HG03139 (cell line): ENCODE data around the gene GDA.

Experiments used
- ATAC-seq: cut with Tn5 transposase; IDR thresholded peaks from one replicate; pipeline ENCODE4 v1.9.1; 2021; ENCODE audit not compliant: unreplicated experiment

GDA gene

GRCh38 chr9:72149231-72149975 is at the start of gene GDA:
GDA (plus strand) TSS chr9:72149440; CDS start chr9:72149560, 120 bp downstream.
- no peak for ATAC-seq

GRCh38 chr9:72102520-72102919 is 46.7 kb upstream of the GDA start:
- ATAC-seq, result no peak

GRCh38 chr9:72113056-72113455 is 36.2 kb upstream of the GDA start:
- ATAC-seq, result no peak

GRCh38 chr9:72119853-72120252 is 29.4 kb upstream of the GDA start:
- ATAC-seq, result peak; percentile 71

- no peak for ATAC-seq
These were observed 24.3 kb upstream of the GDA start for GRCh38 chr9:72124947-72125346.

- no peak for ATAC-seq
These were observed 21.5 kb upstream of the GDA start for GRCh38 chr9:72127753-72128152.

GRCh38 chr9:72128526-72128925 is 20.7 kb upstream of the GDA start:
- ATAC-seq, result no peak

- no peak for ATAC-seq
These were observed 19.7 kb upstream of the GDA start for GRCh38 chr9:72129271-72130156.

GRCh38 chr9:72130321-72130720 is 18.9 kb upstream of the GDA start:
- ATAC-seq, result no peak

- ATAC-seq, result no peak
These were observed 18.0 kb upstream of the GDA start for GRCh38 chr9:72131206-72131605.

GRCh38 chr9:72132052-72132451 is 17.2 kb upstream of the GDA start:
- no peak for ATAC-seq

- no peak for ATAC-seq
These were observed 15.7 kb upstream of the GDA start for GRCh38 chr9:72133365-72134035.

- no peak for ATAC-seq
These were observed 14.4 kb upstream of the GDA start for GRCh38 chr9:72134801-72135200.

- ATAC-seq, result no peak
These were observed 11.4 kb upstream of the GDA start for GRCh38 chr9:72137697-72138365.

GRCh38 chr9:72139226-72139625 is 10.0 kb upstream of the GDA start:
- no peak for ATAC-seq

- no peak for ATAC-seq
These were observed 8.7 kb upstream of the GDA start for GRCh38 chr9:72140586-72140985.

- ATAC-seq, result no peak
These were observed 7.8 kb upstream of the GDA start for GRCh38 chr9:72141484-72141883.

- no peak for ATAC-seq
These were observed 4.3 kb upstream of the GDA start for GRCh38 chr9:72144756-72145492.

GRCh38 chr9:72145733-72146505 is 3.3 kb upstream of the GDA start:
- ATAC-seq, result no peak

GRCh38 chr9:72147676-72148075 is 1.6 kb upstream of the GDA start:
- ATAC-seq, result no peak
